Ureter (tissue), 1 donor: Measurements from ENCODE around the gene LAP3. TPM values are rescaled to one million over a fixed set of nuclear protein-coding genes. Genes with fewer than 3 reads are reported as not detected.
A peak's percentile ranks its signal among the peaks of the same experiment; 100 is the strongest.
"Not testable (repeated sequence)": the region's sequence is repeated elsewhere in the genome, so short reads cannot be mapped to it uniquely, and the experiment has no call there.

Experiments
- DNase-seq: peaks from one replicate; pipeline ENCODE4 v3.0.0-alpha.2; 2020; ENCODE audit warnings: low spot score
- total RNA-seq: library from RNA; stranded (reverse); gene quantifications from one replicate; pipeline ENCODE4 v1.2.4, GENCODE V29; 2023
- donor health status: DM: yes; HTN: yes; CAD: no.

The LAP3 gene
- total RNA-seq = 59.6 TPM

- DNase-seq = peak; percentile 99
These were observed at the start of gene LAP3 for GRCh38 chr4:17576932-17577664. Gene LAP3, plus strand, starts transcription at chr4:17577198. Its CDS starts 268 bp downstream, at chr4:17577466.

GRCh38 chr4:17528551-17529165 is 48.3 kb upstream of the LAP3 start:
- DNase-seq = no peak

- no peak for DNase-seq
These were observed 45.3 kb upstream of the LAP3 start for GRCh38 chr4:17531538-17532285.

GRCh38 chr4:17534705-17535104 is 42.3 kb upstream of the LAP3 start:
- DNase-seq = no peak

- no peak for DNase-seq
These were observed 41.8 kb upstream of the LAP3 start for GRCh38 chr4:17535242-17535641.

- DNase-seq = no peak
These were observed 41.1 kb upstream of the LAP3 start for GRCh38 chr4:17535906-17536305.

GRCh38 chr4:17537060-17537459 is 39.9 kb upstream of the LAP3 start:
- DNase-seq = not testable (repeated sequence)

GRCh38 chr4:17544205-17544604 is 32.8 kb upstream of the LAP3 start:
- no peak for DNase-seq

GRCh38 chr4:17544831-17545234 is 32.2 kb upstream of the LAP3 start:
- no peak for DNase-seq

GRCh38 chr4:17545374-17546140 is 31.4 kb upstream of the LAP3 start:
- DNase-seq = no peak

- no peak for DNase-seq
These were observed 30.8 kb upstream of the LAP3 start for GRCh38 chr4:17546222-17546621.

GRCh38 chr4:17546678-17547077 is 30.3 kb upstream of the LAP3 start:
- no peak for DNase-seq

- no peak for DNase-seq
These were observed 26.4 kb upstream of the LAP3 start for GRCh38 chr4:17550549-17550948.

- no peak for DNase-seq
These were observed 24.6 kb upstream of the LAP3 start for GRCh38 chr4:17552427-17552826.

- no peak for DNase-seq
These were observed 22.4 kb upstream of the LAP3 start for GRCh38 chr4:17554568-17554967.

- no peak for DNase-seq
These were observed 20.5 kb upstream of the LAP3 start for GRCh38 chr4:17556498-17556897.

GRCh38 chr4:17557880-17558279 is 19.1 kb upstream of the LAP3 start:
- no peak for DNase-seq

GRCh38 chr4:17558941-17559708 is 17.9 kb upstream of the LAP3 start:
- DNase-seq = no peak

GRCh38 chr4:17559709-17560048 is 17.3 kb upstream of the LAP3 start:
- DNase-seq = no peak

- no peak for DNase-seq
These were observed 16.8 kb upstream of the LAP3 start for GRCh38 chr4:17560065-17560673.
